GM23338 (cell line): ENCODE results near the gene STIL. TPM values are rescaled to one million over a fixed set of nuclear protein-coding genes. Genes with fewer than 3 reads are reported as not detected.

ENCODE experiments used
- ATAC-seq: fragments of 200-7000 bp; cut with Tn5 transposase; 3 replicates; pipeline ENCODE4 v1.9.1; 2020
- DNase-seq: peaks from one replicate; pipeline ENCODE4 v3.0.0-alpha.2; 2015; ENCODE audit warnings: low spot score
- H2AFZ ChIP-seq: fragments of 200-600 bp; sonication (generic); 2 replicates; pipeline ENCODE4 v1.8.0; 2016; ENCODE audit warnings: antibody characterized with exemption, mild to moderate bottlenecking, moderate library complexity
- H3F3A ChIP-seq: fragments of 200-600 bp; sonication (generic); replicated peaks from 2 replicates; pipeline ENCODE4 v1.8.0; 2017; ENCODE audit warnings: antibody characterized with exemption, mixed run types, low read depth
- H3K27ac ChIP-seq: fragments of 200-600 bp; sonication (generic); 2 replicates; pipeline ENCODE4 v1.6.1; 2016; ENCODE audit warnings: low read depth
- H3K27me3 ChIP-seq: fragments of 200-600 bp; sonication (generic); 2 replicates; pipeline ENCODE4 v1.8.0; 2016; ENCODE audit warnings: mild to moderate bottlenecking, mixed run types, moderate library complexity; ENCODE audit not compliant: insufficient read depth
- H3K36me3 ChIP-seq: fragments of 200-600 bp; sonication (generic); 2 replicates; pipeline ENCODE4 v1.8.0; 2016; ENCODE audit warnings: mild to moderate bottlenecking; ENCODE audit not compliant: insufficient read depth
- H3K4me1 ChIP-seq: fragments of 200-600 bp; sonication (generic); 2 replicates; pipeline ENCODE4 v1.8.0; 2016; ENCODE audit warnings: mild to moderate bottlenecking, moderate library complexity; ENCODE audit not compliant: insufficient read depth
- H3K4me2 ChIP-seq: fragments of 200-600 bp; sonication (generic); 2 replicates; pipeline ENCODE4 v1.7.1; 2017; ENCODE audit warnings: mixed run types
- H3K4me3 ChIP-seq: fragments of 200-600 bp; sonication (generic); 2 replicates; pipeline ENCODE4 v1.6.1; 2016; ENCODE audit warnings: mixed run types
- H3K79me2 ChIP-seq: fragments of 200-600 bp; sonication (generic); replicated peaks from 2 replicates; pipeline ENCODE4 v1.8.0; 2017; ENCODE audit warnings: mild to moderate bottlenecking; ENCODE audit not compliant: insufficient read depth
- H3K9me2 ChIP-seq: fragments of 200-600 bp; sonication (generic); 2 replicates; pipeline ENCODE4 v1.8.0; 2017; ENCODE audit not compliant: insufficient read depth
- H4K20me1 ChIP-seq: fragments of 200-600 bp; sonication (generic); replicated peaks from 2 replicates; pipeline ENCODE4 v1.8.0; 2017; ENCODE audit warnings: mild to moderate bottlenecking; ENCODE audit not compliant: insufficient read depth
- H3K27ac Mint-ChIP-seq: 2 replicates; pipeline ENCODE4 v1.8.0; 2020; ENCODE audit warnings: inconsistent platforms, mild to moderate bottlenecking, moderate library complexity, mixed read lengths
- H3K27me3 Mint-ChIP-seq: 3 replicates; pipeline ENCODE4 v1.8.0; 2022; ENCODE audit warnings: low read depth, mild to moderate bottlenecking, moderate library complexity, mixed read lengths, inconsistent platforms; ENCODE audit not compliant: insufficient read depth, poor library complexity
- H3K36me3 Mint-ChIP-seq: 3 replicates; pipeline ENCODE4 v1.8.0; 2021; ENCODE audit warnings: low read depth, mild to moderate bottlenecking, inconsistent platforms, moderate library complexity, mixed read lengths
- H3K4me1 Mint-ChIP-seq: 3 replicates; pipeline ENCODE4 v1.8.0; 2020; ENCODE audit warnings: mild to moderate bottlenecking, inconsistent platforms, mixed read lengths
- H3K4me3 Mint-ChIP-seq: 3 replicates; pipeline ENCODE4 v1.8.0; 2021; ENCODE audit warnings: moderate library complexity, mild to moderate bottlenecking, inconsistent platforms, mixed read lengths
- H3K9me3 Mint-ChIP-seq: 3 replicates; pipeline ENCODE4 v1.8.0; 2020; ENCODE audit warnings: moderate library complexity, mild to moderate bottlenecking, inconsistent platforms, mixed read lengths
- CREB1 ChIP-seq: fragments of 250-450 bp; sonication (Bioruptor Pico); IDR thresholded peaks from 2 replicates; pipeline ENCODE4 v1.5.0; 2020; ENCODE audit warnings: low read depth, mild to moderate bottlenecking, moderate library complexity
- CTCF ChIP-seq, 2 experiments: fragments of 200-600 bp in 1 of 2; sonication (generic) in 1 of 2; conservative IDR thresholded peaks; 2 replicates each; pipeline versions ENCODE4 v1.5.1 to v1.6.1; 2016 to 2017; ENCODE audit warnings: antibody characterized with exemption in 2 of 2, low read depth in 2 of 2, mild to moderate bottlenecking in 2 of 2, moderate library complexity in 1 of 2
- ETS1 ChIP-seq: IDR thresholded peaks from 2 replicates; pipeline ENCODE4 v1.6.1; 2016; ENCODE audit warnings: antibody characterized with exemption
- EZH2 ChIP-seq: fragments of 200-600 bp; sonication (generic); IDR thresholded peaks from one replicate; pipeline ENCODE4 v1.8.0; 2017; ENCODE audit warnings: antibody characterized with exemption, mild to moderate bottlenecking, low read depth; ENCODE audit not compliant: unreplicated experiment
- EZH2phosphoT487 ChIP-seq: fragments of 200-600 bp; sonication (generic); IDR thresholded peaks from one replicate; pipeline ENCODE4 v1.8.1; 2018; ENCODE audit warnings: antibody characterized with exemption; ENCODE audit not compliant: unreplicated experiment
- JUNB ChIP-seq: IDR thresholded peaks from one replicate; pipeline ENCODE4 v1.6.1; 2016; ENCODE audit warnings: antibody characterized with exemption; ENCODE audit not compliant: unreplicated experiment
- NANOG ChIP-seq: IDR thresholded peaks from 2 replicates; pipeline ENCODE4 v1.6.1; 2016; ENCODE audit warnings: antibody characterized with exemption, borderline replicate concordance
- REST ChIP-seq: IDR thresholded peaks from one replicate; pipeline ENCODE4 v1.6.1; 2018; ENCODE audit warnings: antibody characterized with exemption; ENCODE audit not compliant: unreplicated experiment
- STAT1 ChIP-seq: IDR thresholded peaks from one replicate; pipeline ENCODE4 v1.6.1; 2016; ENCODE audit warnings: antibody characterized with exemption; ENCODE audit not compliant: unreplicated experiment
- ZNF114 ChIP-seq: fragments of 250-450 bp; sonication (Bioruptor Pico); IDR thresholded peaks from 2 replicates; pipeline ENCODE4 v1.5.0; 2020; ENCODE audit warnings: mild to moderate bottlenecking, moderate library complexity
- ZNF331 ChIP-seq: fragments of 250-450 bp; sonication (Bioruptor Pico); IDR thresholded peaks from 2 replicates; pipeline ENCODE4 v1.5.0; 2020; ENCODE audit warnings: low read depth, mild to moderate bottlenecking, moderate library complexity
- polyA plus RNA-seq: library from polyadenylated mRNA; unstranded; fragments of >200 nt; fragmentation: Nextera tagmentation; extraction: Ambion mirVana; gene quantifications from 2 replicates; pipeline ENCODE4 v1.2.1, GENCODE V29; 2016
- total RNA-seq: library from RNA; depleted of rRNA; stranded (reverse); fragments of >200 nt; shearing (Covaris generic); gene quantifications from 2 replicates; pipeline ENCODE4 v1.2.3, GENCODE V29; 2014

Gene STIL
- total and polyA plus RNA-seq, 2 experiments from 2014 or later = 15.6 to 38.2 TPM

GRCh38 chr1:47361380-47361779 lies 47.4 kb upstream of the STIL start (continued):
- TF ChIP-seq STAT1 (no peak), CTCF (conservative IDR thresholded peaks at IDR 0.05; ENCODE audit: low read depth in 2 of 2) (no peak), EZH2 (no peak), JUNB (no peak), ZNF114 (CRISPR knock-in tag) (no peak), ETS1 (no peak), REST (no peak), NANOG (no peak), CREB1 (CRISPR knock-in tag) (no peak)

GRCh38 chr1:47351305-47351704 lies 37.4 kb upstream of the STIL start:
- Histone ChIP-seq H3K27me3 (no peaks in the 10 kb centered on the region), H3K36me3 (no peaks in the 10 kb centered on the region), H3K4me2 (no peak overlapping the region), H3K4me1 (no peaks in the 10 kb centered on the region), H4K20me1 (peaks cover 9% of the 10 kb centered on the region), H2AFZ (no peak overlapping the region), H3K9me2 (no peaks in the 10 kb centered on the region), H3K79me2 (peaks cover 8% of the 10 kb centered on the region; the same call in 1 of the 2 replicates), H3K27ac (no peak overlapping the region), H3K4me3 (no peak overlapping the region), H3F3A (no peaks in the 10 kb centered on the region)
- DNase-seq (no peak), ATAC-seq (no peak)
- H3K4me1 Mint-ChIP-seq = no peaks in the 10 kb centered on the region
- peaks cover 5% of the 10 kb centered on the region for H3K27me3 Mint-ChIP-seq
- H3K36me3 Mint-ChIP-seq = 0 out of 3 replicates have a peak, but pooled peaks cover 2% of the 10 kb centered on the region
- H3K9me3 Mint-ChIP-seq = no peaks in the 10 kb centered on the region
- no peak overlapping the region for H3K4me3 Mint-ChIP-seq
- peak overlapping the region; percentile 80 for H3K27ac Mint-ChIP-seq
- TF ChIP-seq EZH2phosphoT487 (no peak), STAT1 (no peak), ZNF114 (CRISPR knock-in tag) (no peak), EZH2 (no peak), JUNB (no peak), ZNF331 (CRISPR knock-in tag) (no peak), CTCF (conservative IDR thresholded peaks at IDR 0.05; ENCODE audit: low read depth in 2 of 2) (no peak)
